Measurements from ENCODE around the gene UBE2S.

DNA sequence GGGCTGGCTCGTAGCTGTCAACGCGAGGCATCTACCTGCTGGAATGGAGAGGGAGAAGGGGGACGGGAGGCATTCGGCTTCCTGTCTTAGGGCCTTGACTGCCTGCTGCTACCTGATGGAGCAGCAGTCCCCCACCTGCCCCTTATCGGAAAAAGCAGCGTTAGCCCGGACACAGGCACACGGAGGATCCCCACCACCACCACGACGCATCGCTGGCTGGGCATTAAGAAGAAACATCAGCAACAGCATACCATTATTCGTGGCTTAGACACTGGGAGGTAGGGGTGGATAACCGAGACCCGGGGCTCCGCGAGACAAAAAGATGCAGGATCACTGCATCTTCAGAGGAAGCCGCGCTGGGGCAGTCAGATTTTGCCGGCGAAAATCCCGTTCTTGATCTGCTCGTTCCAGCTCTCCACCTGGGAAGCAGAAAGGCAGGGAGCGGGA, 54.2 kb downstream of the UBE2S start:
- TF ChIP-seq, protein P1, sequence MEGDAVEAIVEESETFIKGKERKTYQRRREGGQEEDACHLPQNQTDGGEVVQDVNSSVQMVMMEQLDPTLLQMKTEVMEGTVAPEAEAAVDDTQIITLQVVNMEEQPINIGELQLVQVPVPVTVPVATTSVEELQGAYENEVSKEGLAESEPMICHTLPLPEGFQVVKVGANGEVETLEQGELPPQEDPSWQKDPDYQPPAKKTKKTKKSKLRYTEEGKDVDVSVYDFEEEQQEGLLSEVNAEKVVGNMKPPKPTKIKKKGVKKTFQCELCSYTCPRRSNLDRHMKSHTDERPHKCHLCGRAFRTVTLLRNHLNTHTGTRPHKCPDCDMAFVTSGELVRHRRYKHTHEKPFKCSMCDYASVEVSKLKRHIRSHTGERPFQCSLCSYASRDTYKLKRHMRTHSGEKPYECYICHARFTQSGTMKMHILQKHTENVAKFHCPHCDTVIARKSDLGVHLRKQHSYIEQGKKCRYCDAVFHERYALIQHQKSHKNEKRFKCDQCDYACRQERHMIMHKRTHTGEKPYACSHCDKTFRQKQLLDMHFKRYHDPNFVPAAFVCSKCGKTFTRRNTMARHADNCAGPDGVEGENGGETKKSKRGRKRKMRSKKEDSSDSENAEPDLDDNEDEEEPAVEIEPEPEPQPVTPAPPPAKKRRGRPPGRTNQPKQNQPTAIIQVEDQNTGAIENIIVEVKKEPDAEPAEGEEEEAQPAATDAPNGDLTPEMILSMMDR (conservative IDR thresholded peaks at IDR 0.05; ENCODE audit: low read depth, low read length), result no peak
- TF ChIP-seq EZH2 (IDR thresholded peaks at IDR 0.05; ENCODE audit: borderline replicate concordance, low read depth, low read length, poor library complexity, severe bottlenecking), result no peak

Measured in A673 (cell line).